Mammary epithelial cell (primary cell): Measurements from ENCODE around the gene APBA2.

ENCODE experiments used
- CTCF ChIP-seq, 2 donors: IDR thresholded peaks in 1 of 2; conservative IDR thresholded peaks in 1 of 2; 2 replicates each; pipeline ENCODE4 v1.5.1; 2011 to 2012; ENCODE audit warnings: inconsistent platforms in 2 of 2, low read length in 2 of 2, mild to moderate bottlenecking in 2 of 2, control low read depth in 1 of 2, low read depth in 1 of 2; ENCODE audit not compliant: insufficient read depth in 1 of 2; ENCODE audit errors: extremely low read depth in 1 of 2
- EZH2 ChIP-seq: IDR thresholded peaks from 2 replicates; pipeline ENCODE4 v1.6.1; 2012; ENCODE audit warnings: low read length, inconsistent platforms, borderline replicate concordance

- TF ChIP-seq CTCF (conservative IDR thresholded peaks at IDR 0.05 in 1 of 2, IDR thresholded peaks at IDR 0.05 in 1 of 2; ENCODE audit: extremely low read depth in 1 of 2, insufficient read depth in 1 of 2, low read depth in 1 of 2, low read length in 2 of 2) = no peak
- TF ChIP-seq EZH2 = no peak
These were observed 29.5 kb downstream of the APBA2 start for GRCh38 chr15:28915041-28915810.
